ENCODE results near the gene THRAP3. TPM values are rescaled to one million over a fixed set of nuclear protein-coding genes. Genes with fewer than 3 reads are reported as not detected.

The THRAP3 gene
- total and polyA plus RNA-seq, 4 experiments from 2014 or later: 58.5 to 130 (median 113) TPM

GRCh38 chr1:36343651-36344394 lies 119.6 kb downstream of the THRAP3 start:
- H3K27ac Mint-ChIP-seq: no peak overlapping the region
- Histone ChIP-seq H3K27me3 (ENCODE audit: insufficient read depth, low read length) (no peaks in the 10 kb centered on the region), H3K4me3 (ENCODE audit: low read length in 2 of 2) (no peak overlapping the region), H3K4me1 (ENCODE audit: insufficient read depth, low read length) (peaks cover 16% of the 10 kb centered on the region), H3K27ac (ENCODE audit: low read depth, low read length) (no peak overlapping the region), H3K9me3 (ENCODE audit: control insufficient read depth in 1 of 2, low read length in 2 of 2) (no peaks in the 10 kb centered on the region), H3K36me3 (ENCODE audit: insufficient read depth, low read length) (peaks cover 51% of the 10 kb centered on the region)
- DNase-seq: no peak
- POLR2A ChIA-PET (ENCODE audit: partially characterized antibody): interaction anchor here (0.7 to 2.1 kb wide), 7 partner anchors 15 to 78 kb away, joined by 3 to 7 read pairs (median 6); partner anchors contain the start of gene STK40
- CTCF ChIA-PET (ENCODE audit: partially characterized antibody): interaction anchor here (0.6 to 6.7 kb wide), 19 partner anchors 7 to 195 kb away, joined by 3 to 122 read pairs (median 10); partner anchors contain the start of genes LSM10, STK40 and TRAPPC3
- H3K9me3 Mint-ChIP-seq: peaks cover 0 to 2% (median 0%) of the 10 kb centered on the region in 8 donors
- H3K27me3 Mint-ChIP-seq: no peaks in the 10 kb centered on the region
- H3K4me1 Mint-ChIP-seq: peaks cover 6 to 42% (median 13%) of the 10 kb centered on the region in 4 donors
- H3K36me3 Mint-ChIP-seq: peaks cover 35 to 55% of the 10 kb centered on the region in 2 donors
- H3K4me3 Mint-ChIP-seq: no peak overlapping the region
- intact Hi-C loops (cut with micrococcal nuclease): no loop called here

DNA sequence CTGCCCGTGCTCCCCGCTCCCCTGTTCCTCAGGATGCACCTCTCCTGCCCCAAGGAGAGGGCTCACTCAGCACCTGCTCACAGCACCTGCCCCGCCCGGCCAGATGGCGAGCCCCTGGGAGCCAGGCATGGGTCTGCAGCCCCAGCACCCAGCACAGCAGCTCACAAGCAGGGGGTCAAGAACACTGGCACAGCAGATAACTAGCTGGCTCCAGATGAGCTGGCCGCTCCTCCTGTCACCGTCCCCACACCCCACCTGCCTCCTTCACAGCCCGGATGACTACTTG lies 120.1 kb downstream of the THRAP3 start:
- Histone ChIP-seq H3K27ac (ENCODE audit: low read depth, low read length) (no peak overlapping the region), H3K36me3 (ENCODE audit: insufficient read depth, low read length) (peaks cover 54% of the 10 kb centered on the region), H3K4me3 (ENCODE audit: low read length in 2 of 2) (no peak overlapping the region), H3K9me3 (ENCODE audit: control insufficient read depth in 1 of 2, low read length in 2 of 2) (no peaks in the 10 kb centered on the region), H3K27me3 (ENCODE audit: insufficient read depth, low read length) (no peaks in the 10 kb centered on the region), H3K4me1 (ENCODE audit: insufficient read depth, low read length) (peaks cover 11% of the 10 kb centered on the region)
- peaks cover 3 to 37% (median 10%) of the 10 kb centered on the region in 4 donors for H3K4me1 Mint-ChIP-seq
- H3K4me3 Mint-ChIP-seq: no peak overlapping the region
- POLR2A ChIA-PET (ENCODE audit: partially characterized antibody): interaction anchor here (1.2 to 2.1 kb wide), 2 partner anchors 23 to 41 kb away, joined by 4 to 6 read pairs; partner anchors contain the start of gene STK40
- H3K27me3 Mint-ChIP-seq: no peaks in the 10 kb centered on the region
- intact Hi-C loops (cut with micrococcal nuclease): no loop called here
- DNase-seq: no peak
- H3K27ac Mint-ChIP-seq: peak overlapping the region in 1 of 7 donors; percentile 27
- peaks cover 0 to 2% (median 0%) of the 10 kb centered on the region in 8 donors for H3K9me3 Mint-ChIP-seq
- peaks cover 35 to 55% of the 10 kb centered on the region in 2 donors for H3K36me3 Mint-ChIP-seq
- CTCF ChIA-PET (ENCODE audit: partially characterized antibody): interaction anchor here (0.6 to 6.7 kb wide), 7 partner anchors 20 to 79 kb away, joined by 3 to 122 read pairs (median 31); partner anchors contain the start of gene STK40

GRCh38 chr1:36345353-36345752 lies 121.1 kb downstream of the THRAP3 start:
- Histone ChIP-seq H3K36me3 (ENCODE audit: insufficient read depth, low read length) (peaks cover 54% of the 10 kb centered on the region), H3K27me3 (ENCODE audit: insufficient read depth, low read length) (no peaks in the 10 kb centered on the region), H3K9me3 (ENCODE audit: control insufficient read depth in 1 of 2, low read length in 2 of 2) (no peaks in the 10 kb centered on the region), H3K4me3 (ENCODE audit: low read length in 2 of 2) (no peak overlapping the region), H3K4me1 (ENCODE audit: insufficient read depth, low read length) (peaks cover 13% of the 10 kb centered on the region), H3K27ac (ENCODE audit: low read depth, low read length) (no peak overlapping the region)
- Mint-ChIP-seq H3K36me3 (peaks cover 33 to 54% of the 10 kb centered on the region in 2 donors), H3K9me3 (peaks cover 0 to 2% (median 0%) of the 10 kb centered on the region in 8 donors), H3K27me3 (no peaks in the 10 kb centered on the region), H3K4me3 (no peak overlapping the region), H3K4me1 (peaks cover 2 to 32% (median 9%) of the 10 kb centered on the region in 4 donors), H3K27ac (peak overlapping the region in 1 of 7 donors; percentile 37)
- intact Hi-C loops (cut with micrococcal nuclease): no loop called here
- POLR2A ChIA-PET (ENCODE audit: partially characterized antibody): interaction anchor here (0.7 to 2.1 kb wide), 5 partner anchors 11 to 74 kb away, joined by 3 to 6 read pairs (median 4); partner anchors contain the start of gene STK40
- CTCF ChIA-PET (ENCODE audit: partially characterized antibody): interaction anchor here (0.8 to 6.7 kb wide), 5 partner anchors 14 to 78 kb away, joined by 3 to 122 read pairs (median 10); no protein-coding TSS in a partner anchor
- no peak for DNase-seq

DNA sequence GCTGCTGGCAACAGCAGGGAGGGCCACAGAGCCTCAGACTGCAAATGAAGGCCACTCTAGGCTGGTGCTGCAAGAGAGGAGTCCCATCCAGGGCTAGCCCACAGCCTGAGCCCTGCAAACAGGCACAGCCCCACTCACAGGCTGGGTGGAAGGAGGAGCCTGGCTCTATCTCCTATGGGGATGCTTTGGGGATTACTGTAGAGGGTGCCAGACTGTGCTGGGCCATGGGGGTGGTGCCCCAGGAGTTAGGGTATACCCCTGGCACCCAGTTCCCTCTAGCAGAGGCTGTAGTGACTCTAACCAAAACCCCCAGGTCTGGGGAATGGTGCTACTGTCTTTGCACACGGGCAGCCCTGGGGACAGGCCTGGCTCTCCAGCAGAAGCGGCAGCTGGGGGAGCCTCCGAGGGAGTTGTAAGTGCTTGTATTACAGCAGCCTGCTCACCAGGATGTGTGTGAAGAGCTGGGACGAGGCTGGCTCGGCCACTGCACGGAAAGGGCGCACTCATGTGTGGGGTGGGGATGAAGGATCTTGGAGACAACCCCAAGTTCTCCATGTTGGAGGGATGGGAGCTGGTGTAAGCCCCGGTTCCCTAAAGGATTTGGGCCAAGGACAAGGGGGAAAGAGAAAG lies 122.6 kb downstream of the THRAP3 start:
- Mint-ChIP-seq H3K4me3 (no peak overlapping the region), H3K4me1 (peaks cover 10 to 39% (median 21%) of the 10 kb centered on the region in 4 donors), H3K9me3 (no peaks in the 10 kb centered on the region), H3K27me3 (no peaks in the 10 kb centered on the region), H3K36me3 (peaks cover 24 to 53% of the 10 kb centered on the region in 2 donors), H3K27ac (peak overlapping the region in 1 of 7 donors; percentile 10)
- Histone ChIP-seq H3K4me3 (ENCODE audit: low read length in 2 of 2) (no peak overlapping the region), H3K9me3 (ENCODE audit: control insufficient read depth in 1 of 2, low read length in 2 of 2) (no peaks in the 10 kb centered on the region), H3K27me3 (ENCODE audit: insufficient read depth, low read length) (no peaks in the 10 kb centered on the region), H3K36me3 (ENCODE audit: insufficient read depth, low read length) (peaks cover 49% of the 10 kb centered on the region), H3K4me1 (ENCODE audit: insufficient read depth, low read length) (peaks cover 28% of the 10 kb centered on the region), H3K27ac (ENCODE audit: low read depth, low read length) (no peak overlapping the region)
- no peak for DNase-seq
- intact Hi-C loops (cut with micrococcal nuclease): no loop called here
- ChIA-PET CTCF (ENCODE audit: partially characterized antibody) (interaction anchor here (1.2 to 15.0 kb wide), 2 partner anchors 22 to 39 kb away, joined by 3 to 107 read pairs; no protein-coding TSS in a partner anchor), POLR2A (ENCODE audit: partially characterized antibody) (interaction anchor here (0.7 to 0.8 kb wide), 2 partner anchors 10 to 20 kb away, joined by 3 to 4 read pairs; no protein-coding TSS in a partner anchor)

DNA sequence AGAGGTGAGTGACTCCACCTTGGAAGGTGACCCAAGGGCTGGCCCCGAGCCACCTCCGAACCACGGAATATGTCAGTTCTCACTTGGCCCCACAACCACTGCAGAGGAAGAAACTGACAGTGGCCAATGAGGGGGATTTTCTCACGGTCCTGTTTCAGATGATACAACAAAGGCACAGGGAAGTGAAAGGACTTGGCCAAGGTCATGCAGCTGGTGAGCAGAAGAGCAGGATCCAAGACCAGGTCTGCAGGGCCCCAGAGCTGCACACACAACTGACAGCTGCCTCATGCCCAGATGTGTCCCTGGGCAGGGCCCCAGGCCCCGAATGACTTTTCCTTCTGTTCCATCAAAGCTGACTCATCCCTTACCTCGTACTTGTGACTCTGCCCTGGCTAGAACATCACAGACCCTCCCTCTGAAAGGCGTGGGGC lies 125.0 kb downstream of the THRAP3 start:
- Histone ChIP-seq H3K36me3 (ENCODE audit: insufficient read depth, low read length) (peaks cover 52% of the 10 kb centered on the region), H3K4me3 (ENCODE audit: low read length in 2 of 2) (no peak overlapping the region), H3K9me3 (ENCODE audit: control insufficient read depth in 1 of 2, low read length in 2 of 2) (no peaks in the 10 kb centered on the region), H3K27me3 (ENCODE audit: insufficient read depth, low read length) (no peaks in the 10 kb centered on the region), H3K27ac (ENCODE audit: low read depth, low read length) (no peak overlapping the region), H3K4me1 (ENCODE audit: insufficient read depth, low read length) (peaks cover 24% of the 10 kb centered on the region)
- Mint-ChIP-seq H3K4me3 (no peak overlapping the region), H3K9me3 (no peaks in the 10 kb centered on the region), H3K27me3 (no peaks in the 10 kb centered on the region), H3K4me1 (peaks cover 10 to 42% (median 25%) of the 10 kb centered on the region in 4 donors), H3K27ac (peak overlapping the region in 3 of 7 donors; percentile 12 to 85 (median 75)), H3K36me3 (peaks cover 22 to 66% of the 10 kb centered on the region in 2 donors)
- ChIA-PET POLR2A (ENCODE audit: partially characterized antibody) (interaction anchor here (0.7 to 8.7 kb wide), 2 partner anchors 18 to 71 kb away, joined by 3 to 73 read pairs; no protein-coding TSS in a partner anchor), CTCF (ENCODE audit: partially characterized antibody) (interaction anchor here (1.7 to 15.0 kb wide), 2 partner anchors 11 to 19 kb away, joined by 6 to 107 read pairs; no protein-coding TSS in a partner anchor)
- DNase-seq: no peak
- intact Hi-C loops (cut with micrococcal nuclease): no loop called here

GRCh38 chr1:36349839-36350238 lies 125.6 kb downstream of the THRAP3 start:
- no peaks in the 10 kb centered on the region for H3K27me3 ChIP-seq (ENCODE audit: insufficient read depth, low read length)
- Mint-ChIP-seq H3K27me3 (no peaks in the 10 kb centered on the region), H3K27ac (peak overlapping the region in 2 of 7 donors; percentile 64 to 85), H3K9me3 (no peaks in the 10 kb centered on the region), H3K4me3 (no peak overlapping the region), H3K4me1 (peaks cover 10 to 40% (median 23%) of the 10 kb centered on the region in 4 donors), H3K36me3 (peaks cover 26 to 65% of the 10 kb centered on the region in 2 donors)
- H3K4me3 ChIP-seq (ENCODE audit: low read length in 2 of 2): no peak overlapping the region
- H3K4me1 ChIP-seq (ENCODE audit: insufficient read depth, low read length): peaks cover 24% of the 10 kb centered on the region
- CTCF ChIA-PET (ENCODE audit: partially characterized antibody): interaction anchor here (0.6 to 15.0 kb wide), 7 partner anchors 7 to 110 kb away, joined by 3 to 107 read pairs (median 6); partner anchors contain the start of gene LSM10
- peaks cover 53% of the 10 kb centered on the region for H3K36me3 ChIP-seq (ENCODE audit: insufficient read depth, low read length)
- no peak overlapping the region for H3K27ac ChIP-seq (ENCODE audit: low read depth, low read length)
- POLR2A ChIA-PET (ENCODE audit: partially characterized antibody): interaction anchor here (0.7 to 8.7 kb wide), 4 partner anchors 17 to 70 kb away, joined by 3 to 73 read pairs (median 6); partner anchors contain the start of gene LSM10
- intact Hi-C loops (cut with micrococcal nuclease): loop anchor here (2.0 kb wide), 1 partner anchor 19 kb away; no protein-coding TSS in a partner anchor
- H3K9me3 ChIP-seq (ENCODE audit: control insufficient read depth in 1 of 2, low read length in 2 of 2): no peaks in the 10 kb centered on the region
- no peak for DNase-seq
